Activated gamma-delta T cell (primary cell): ENCODE data around the gene CASQ2.

ENCODE experiments used
- DNase-seq: peaks from one replicate; lab custom pipeline; 2025; lab: John Stamatoyannopoulos, UW
- total RNA-seq, 2 donors: gene quantifications; one replicate each; lab custom pipeline; 2026; lab: John Stamatoyannopoulos, UW

CASQ2 gene
- total RNA-seq, result 0 to 0.04 reads per million in 2 donors

- no peak for DNase-seq
Measured at GRCh38 chr1:115768549-115768948, at the start of gene CASQ2. Gene CASQ2 (minus strand): TSS chr1:115768714. CDS start chr1:115768541, 173 bp downstream.

- no peak for DNase-seq
Measured at GRCh38 chr1:115815694-115816093, 47.2 kb upstream of the CASQ2 start.

GRCh38 chr1:115814685-115815398, 46.3 kb upstream of the CASQ2 start:
- no peak for DNase-seq

GRCh38 chr1:115813727-115814126, 45.2 kb upstream of the CASQ2 start:
- no peak for DNase-seq

- DNase-seq, result no peak
Measured at GRCh38 chr1:115811140-115811828, 42.8 kb upstream of the CASQ2 start.

GRCh38 chr1:115810609-115811008, 42.1 kb upstream of the CASQ2 start:
- DNase-seq, result no peak

GRCh38 chr1:115809847-115810246, 41.3 kb upstream of the CASQ2 start:
- no peak for DNase-seq

- DNase-seq, result no peak
Measured at GRCh38 chr1:115809076-115809475, 40.6 kb upstream of the CASQ2 start.

- DNase-seq, result no peak
Measured at GRCh38 chr1:115807723-115808122, 39.2 kb upstream of the CASQ2 start.

- DNase-seq, result no peak
Measured at GRCh38 chr1:115805597-115805996, 37.1 kb upstream of the CASQ2 start.

- DNase-seq, result no peak
Measured at GRCh38 chr1:115802416-115802815, 33.9 kb upstream of the CASQ2 start.

GRCh38 chr1:115797486-115797885, 29.0 kb upstream of the CASQ2 start:
- DNase-seq, result no peak

- DNase-seq, result no peak
Measured at GRCh38 chr1:115796897-115797296, 28.4 kb upstream of the CASQ2 start.

GRCh38 chr1:115796036-115796435, 27.5 kb upstream of the CASQ2 start:
- DNase-seq, result no peak

- no peak for DNase-seq
Measured at GRCh38 chr1:115794976-115795639, 26.6 kb upstream of the CASQ2 start.

- DNase-seq, result no peak
Measured at GRCh38 chr1:115793162-115793561, 24.6 kb upstream of the CASQ2 start.

- no peak for DNase-seq
Measured at GRCh38 chr1:115791816-115792215, 23.3 kb upstream of the CASQ2 start.

GRCh38 chr1:115790846-115791245, 22.3 kb upstream of the CASQ2 start:
- DNase-seq, result no peak

GRCh38 chr1:115790356-115790755, 21.8 kb upstream of the CASQ2 start:
- no peak for DNase-seq

GRCh38 chr1:115783311-115783710, 14.8 kb upstream of the CASQ2 start:
- no peak for DNase-seq

GRCh38 chr1:115782571-115783281, 14.2 kb upstream of the CASQ2 start:
- no peak for DNase-seq

- DNase-seq, result no peak
Measured at GRCh38 chr1:115781851-115782250, 13.3 kb upstream of the CASQ2 start.
